Lower lobe of right lung (tissue), 2 donors: ENCODE data around the gene NOPCHAP1. TPM values are rescaled to one million over a fixed set of nuclear protein-coding genes. Genes with fewer than 3 reads are reported as not detected.
"Not testable (repeated sequence)": the region's sequence is repeated elsewhere in the genome, so short reads cannot be mapped to it uniquely, and the experiment has no call there.

Experiments used
- ATAC-seq, 2 donors: fragments of 200-7000 bp; cut with Tn5 transposase; one replicate each; pipeline ENCODE4 v1.9.1; 2020 to 2022; ENCODE audit warnings: mild to moderate bottlenecking in 2 of 2, moderate library complexity in 2 of 2
- DNase-seq: peaks from one replicate; pipeline ENCODE4 v3.0.0-alpha.2; 2020
- H3K27ac ChIP-seq: fragments of 200-600 bp; one replicate; pipeline ENCODE4 v1.8.0; 2022
- H3K27me3 ChIP-seq: fragments of 200-600 bp; one replicate; pipeline ENCODE4 v1.8.0; 2022; ENCODE audit warnings: low read depth
- H3K36me3 ChIP-seq: fragments of 200-600 bp; one replicate; pipeline ENCODE4 v1.8.0; 2022; ENCODE audit warnings: mild to moderate bottlenecking
- H3K4me1 ChIP-seq: fragments of 200-600 bp; one replicate; pipeline ENCODE4 v1.8.0; 2022
- H3K4me3 ChIP-seq: fragments of 200-600 bp; one replicate; pipeline ENCODE4 v1.8.0; 2022; ENCODE audit warnings: mild to moderate bottlenecking
- H3K9me3 ChIP-seq: fragments of 200-600 bp; one replicate; pipeline ENCODE4 v1.8.0; 2022
- CTCF ChIP-seq: fragments of 200-600 bp; IDR thresholded peaks from one replicate; pipeline ENCODE4 v1.8.0; 2022; ENCODE audit warnings: antibody characterized with exemption, mild to moderate bottlenecking
- intact Hi-C: fragments of 100-400 bp; cut with DNase I; formaldehyde crosslinking; loops from one replicate; pipeline ENCODE4 v1.11.0; 2022
- total RNA-seq: library from RNA; stranded (reverse); fragmentation: NEBNext Ultra II Directional; extraction: Animal tissue kit (Norgen Biotek cat#: 25700); gene quantifications from one replicate; pipeline ENCODE4 v1.2.1, GENCODE V29; 2021
- donor health status: DM: no; HTN: yes; CAD: no; lungs with severe emphysema.

NOPCHAP1 gene
- total RNA-seq, 1 donor from 2014 or later: 11.7 TPM

- H3K27me3 ChIP-seq: no peaks in the 10 kb centered on the region
Observed at GRCh38 chr12:104944252-104944651, 41.9 kb upstream of the NOPCHAP1 start.

GRCh38 chr12:104948716-104949115, 37.4 kb upstream of the NOPCHAP1 start:
- H3K4me1 ChIP-seq, ATAC-seq, intact Hi-C loops, DNase-seq, H3K27ac ChIP-seq, H3K9me3 ChIP-seq, H3K4me3 ChIP-seq, H3K27me3 ChIP-seq, H3K36me3 ChIP-seq: not testable (repeated sequence)

More at GRCh38 chr12:104944252-104944651, 41.9 kb upstream of the NOPCHAP1 start:
- ATAC-seq (peak; percentile 67 to 91), DNase-seq (no peak)
- peaks cover 4% of the 10 kb centered on the region for H3K9me3 ChIP-seq
- H3K4me3 ChIP-seq: no peak overlapping the region
- TF ChIP-seq CTCF: no peak
- H3K4me1 ChIP-seq: no peaks in the 10 kb centered on the region
- no peak overlapping the region for H3K27ac ChIP-seq
- intact Hi-C loops: no loop called here
- H3K36me3 ChIP-seq: no peaks in the 10 kb centered on the region

- peaks cover 4% of the 10 kb centered on the region for H3K4me1 ChIP-seq
- no peak overlapping the region for H3K4me3 ChIP-seq
- TF ChIP-seq CTCF: no peak
- H3K27me3 ChIP-seq: no peaks in the 10 kb centered on the region
- no peaks in the 10 kb centered on the region for H3K9me3 ChIP-seq
- no peak overlapping the region for H3K27ac ChIP-seq
- DNase-seq (no peak), ATAC-seq (no peak)
- intact Hi-C loops: no loop called here
- no peaks in the 10 kb centered on the region for H3K36me3 ChIP-seq
Observed at GRCh38 chr12:104951759-104952509, 34.2 kb upstream of the NOPCHAP1 start.

GRCh38 chr12:104952816-104953215, 33.3 kb upstream of the NOPCHAP1 start:
- Histone ChIP-seq H3K4me3 (no peak overlapping the region), H3K36me3 (no peaks in the 10 kb centered on the region), H3K27me3 (no peaks in the 10 kb centered on the region), H3K9me3 (no peaks in the 10 kb centered on the region), H3K4me1 (peaks cover 11% of the 10 kb centered on the region), H3K27ac (no peak overlapping the region)
- intact Hi-C loops: no loop called here
- TF ChIP-seq CTCF: no peak
- DNase-seq (no peak), ATAC-seq (peak; percentile 86 to 87)

GRCh38 chr12:104953323-104953722, 32.8 kb upstream of the NOPCHAP1 start:
- Histone ChIP-seq H3K27me3 (no peaks in the 10 kb centered on the region), H3K9me3 (no peaks in the 10 kb centered on the region), H3K27ac (peak overlapping the region; percentile 54), H3K4me3 (no peak overlapping the region), H3K36me3 (no peaks in the 10 kb centered on the region), H3K4me1 (peaks cover 11% of the 10 kb centered on the region)
- ATAC-seq (peak; percentile 4 to 50), DNase-seq (no peak)
- no peak for TF ChIP-seq CTCF
- intact Hi-C loops: no loop called here

- Histone ChIP-seq H3K4me3 (no peak overlapping the region), H3K36me3 (no peaks in the 10 kb centered on the region), H3K27ac (no peak overlapping the region), H3K27me3 (no peaks in the 10 kb centered on the region), H3K4me1 (peaks cover 24% of the 10 kb centered on the region), H3K9me3 (no peaks in the 10 kb centered on the region)
- DNase-seq: no peak
- no peak for ATAC-seq
- TF ChIP-seq CTCF: no peak
- intact Hi-C loops: no loop called here
Observed at GRCh38 chr12:104955703-104956102, 30.4 kb upstream of the NOPCHAP1 start.
